Naive thymus-derived CD4-positive, alpha-beta T cell (primary cell): ENCODE results near the gene FAM168B. TPM values are rescaled to one million over a fixed set of nuclear protein-coding genes. Genes with fewer than 3 reads are reported as not detected.

Experiments used
- ATAC-seq: fragments of 150-1000 bp; cut with Tn5 transposase; 2 replicates; pipeline ENCODE4 v1.10.0; 2021; ENCODE audit warnings: mild to moderate bottlenecking, moderate library complexity
- CTCF ChIA-PET: fragments of 350-600 bp; sonication (Branson Sonifier 250); formaldehyde crosslinking; loops from one replicate; lab custom pipeline; 2021; ENCODE audit warnings: antibody characterized with exemption; lab: Charles Lee
- POLR2A ChIA-PET: fragments of 350-600 bp; sonication (Branson Sonifier 250); formaldehyde crosslinking; loops from one replicate; lab custom pipeline; 2021; ENCODE audit warnings: antibody characterized with exemption, inconsistent platforms; lab: Charles Lee
- DNase-seq, 9 donors: peaks; one replicate each; pipeline versions ENCODE4 v3.0.0 to v3.0.0-alpha.2; 2020 to 2022; ENCODE audit warnings: mixed read lengths in 1 of 9
- H3K27ac ChIP-seq: one replicate; pipeline ENCODE4 v1.7.0; 2013; ENCODE audit warnings: mild to moderate bottlenecking, low read depth, low read length, moderate library complexity
- H3K27me3 ChIP-seq, 2 donors: one replicate each; pipeline ENCODE4 v1.7.0; 2013; ENCODE audit warnings: low read length in 2 of 2, mild to moderate bottlenecking in 2 of 2, moderate library complexity in 2 of 2; ENCODE audit not compliant: control insufficient read depth in 2 of 2, insufficient read depth in 2 of 2
- H3K36me3 ChIP-seq, 3 experiments: 1 replicate in 2 of 3; 2 replicates in 1 of 3; pipeline ENCODE4 v1.7.0; 2013; ENCODE audit warnings: low read length in 3 of 3, mild to moderate bottlenecking in 3 of 3, moderate library complexity in 1 of 3; ENCODE audit not compliant: insufficient read depth in 3 of 3, control insufficient read depth in 2 of 3
- H3K4me1 ChIP-seq, 2 donors: one replicate each; pipeline ENCODE4 v1.7.0; 2013; ENCODE audit warnings: low read length in 2 of 2, mild to moderate bottlenecking in 2 of 2, moderate library complexity in 1 of 2; ENCODE audit not compliant: control insufficient read depth in 2 of 2, insufficient read depth in 2 of 2
- H3K4me3 ChIP-seq: 2 replicates; pipeline ENCODE4 v1.7.0; 2013; ENCODE audit warnings: mild to moderate bottlenecking, low read length
- H3K9me3 ChIP-seq, 3 experiments: 1 replicate in 2 of 3; 2 replicates in 1 of 3; pipeline ENCODE4 v1.7.0; 2013; ENCODE audit warnings: low read length in 3 of 3; ENCODE audit not compliant: control insufficient read depth in 2 of 3
- H3K27ac Mint-ChIP-seq, 9 donors: one replicate each; pipeline ENCODE4 v1.8.0; 2020 to 2022; ENCODE audit warnings: mixed read lengths in 9 of 9, mild to moderate bottlenecking in 8 of 9, moderate library complexity in 5 of 9, inconsistent platforms in 2 of 9
- H3K27me3 Mint-ChIP-seq, 5 donors: one replicate each; pipeline ENCODE4 v1.8.0; 2021 to 2022; ENCODE audit warnings: mixed read lengths in 5 of 5, mild to moderate bottlenecking in 1 of 5
- H3K36me3 Mint-ChIP-seq, 5 donors: one replicate each; pipeline ENCODE4 v1.8.0; 2020 to 2022; ENCODE audit warnings: mixed read lengths in 5 of 5, mild to moderate bottlenecking in 3 of 5, inconsistent platforms in 1 of 5
- H3K4me1 Mint-ChIP-seq, 7 donors: one replicate each; pipeline ENCODE4 v1.8.0; 2020 to 2022; ENCODE audit warnings: mixed read lengths in 7 of 7, mild to moderate bottlenecking in 3 of 7, inconsistent platforms in 1 of 7
- H3K4me3 Mint-ChIP-seq, 10 donors: one replicate each; pipeline ENCODE4 v1.8.0; 2020 to 2022; ENCODE audit warnings: mild to moderate bottlenecking in 10 of 10, mixed read lengths in 10 of 10, moderate library complexity in 6 of 10, inconsistent platforms in 2 of 10
- H3K9me3 Mint-ChIP-seq, 11 donors: one replicate each; pipeline ENCODE4 v1.8.0; 2020 to 2022; ENCODE audit warnings: mixed read lengths in 11 of 11, mild to moderate bottlenecking in 4 of 11, inconsistent platforms in 1 of 11, moderate library complexity in 1 of 11
- intact Hi-C, 2 donors: fragments of 100-400 bp; cut with micrococcal nuclease; formaldehyde crosslinking; loops; one replicate each; pipeline ENCODE4 v1.15.1; 2023
- polyA plus RNA-seq, 2 donors: library from polyadenylated mRNA; unstranded; fragments of 300-500 nt; fragmentation: Illumina TruSeq; gene quantifications; one replicate each; pipeline ENCODE4 v1.2.3, GENCODE V29; 2021
- total RNA-seq, 6 experiments: library from RNA in 5 of 6; stranded (reverse) in 5 of 6; gene quantifications; 1 replicate in 5 of 6; 2 replicates in 1 of 6; pipeline ENCODE4 v1.2.3 and lab custom pipeline; 2021 to 2026

Gene FAM168B
- total and polyA plus RNA-seq, 7 experiments from 2014 or later: 36.3 to 82.9 (median 52.7) TPM

DNA sequence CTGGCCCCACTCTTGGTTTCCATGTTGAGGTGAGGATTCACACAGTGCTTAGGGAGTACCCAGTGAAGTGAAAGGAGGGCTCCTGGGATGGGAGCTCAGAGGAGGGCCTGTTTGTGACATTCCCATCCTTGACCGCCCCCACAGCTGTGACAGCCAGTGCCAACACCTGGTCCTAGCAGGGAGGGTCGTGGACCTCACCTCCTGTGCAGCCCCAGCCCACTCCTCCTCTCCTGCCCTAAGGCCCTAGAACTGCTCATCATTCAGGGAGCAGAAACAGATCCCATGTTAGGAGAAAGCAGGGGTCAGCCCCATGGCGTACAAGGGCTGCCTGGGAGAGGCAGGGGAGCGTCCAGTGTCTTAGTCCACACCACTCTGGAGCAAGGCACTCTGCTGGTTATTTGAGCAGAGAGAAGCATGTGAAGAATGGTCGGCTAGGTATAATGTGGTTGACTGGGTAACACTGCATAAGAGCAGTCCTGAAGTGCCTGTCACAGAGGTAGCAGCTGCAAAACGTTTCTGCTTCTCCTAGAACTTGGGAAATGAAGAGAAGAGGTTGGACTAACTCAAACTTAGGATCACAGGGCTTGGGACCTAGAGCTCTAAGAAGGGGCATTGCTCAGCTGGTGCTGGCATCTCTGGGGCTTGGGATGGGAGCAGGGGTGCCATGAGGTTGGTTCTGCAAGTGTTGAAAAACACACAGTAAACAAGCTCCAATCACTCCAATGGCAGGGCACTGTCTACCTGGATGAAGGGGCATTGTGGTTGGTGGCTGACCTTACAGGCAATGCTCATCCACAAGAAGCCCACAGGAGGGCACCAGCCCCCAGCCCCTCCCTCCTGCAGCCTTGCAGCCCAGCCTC, 55.6 kb downstream of the FAM168B start:
- Mint-ChIP-seq H3K27ac (peak overlapping the region in 2 of 9 donors; percentile 14 to 34), H3K4me1 (peaks cover 7 to 50% (median 37%) of the 10 kb centered on the region in 7 donors), H3K27me3 (peaks cover 0 to 53% (median 6%) of the 10 kb centered on the region in 5 donors), H3K4me3 (peak overlapping the region in 8 of 10 donors; percentile 10 to 68 (median 39)), H3K9me3 (no peaks in the 10 kb centered on the region), H3K36me3 (no peaks in the 10 kb centered on the region)
- no peak overlapping the region for H3K4me3 ChIP-seq
- POLR2A ChIA-PET: no interaction called here
- no peak for DNase-seq
- no peaks in the 10 kb centered on the region for H3K36me3 ChIP-seq
- no peaks in the 10 kb centered on the region for H3K9me3 ChIP-seq
- H3K27ac ChIP-seq: no peak overlapping the region
- H3K27me3 ChIP-seq: no peaks in the 10 kb centered on the region
- no peak for ATAC-seq
- intact Hi-C loops: no loop called here
- CTCF ChIA-PET: no interaction called here
- H3K4me1 ChIP-seq: peaks cover 19 to 31% of the 10 kb centered on the region in 2 donors

DNA sequence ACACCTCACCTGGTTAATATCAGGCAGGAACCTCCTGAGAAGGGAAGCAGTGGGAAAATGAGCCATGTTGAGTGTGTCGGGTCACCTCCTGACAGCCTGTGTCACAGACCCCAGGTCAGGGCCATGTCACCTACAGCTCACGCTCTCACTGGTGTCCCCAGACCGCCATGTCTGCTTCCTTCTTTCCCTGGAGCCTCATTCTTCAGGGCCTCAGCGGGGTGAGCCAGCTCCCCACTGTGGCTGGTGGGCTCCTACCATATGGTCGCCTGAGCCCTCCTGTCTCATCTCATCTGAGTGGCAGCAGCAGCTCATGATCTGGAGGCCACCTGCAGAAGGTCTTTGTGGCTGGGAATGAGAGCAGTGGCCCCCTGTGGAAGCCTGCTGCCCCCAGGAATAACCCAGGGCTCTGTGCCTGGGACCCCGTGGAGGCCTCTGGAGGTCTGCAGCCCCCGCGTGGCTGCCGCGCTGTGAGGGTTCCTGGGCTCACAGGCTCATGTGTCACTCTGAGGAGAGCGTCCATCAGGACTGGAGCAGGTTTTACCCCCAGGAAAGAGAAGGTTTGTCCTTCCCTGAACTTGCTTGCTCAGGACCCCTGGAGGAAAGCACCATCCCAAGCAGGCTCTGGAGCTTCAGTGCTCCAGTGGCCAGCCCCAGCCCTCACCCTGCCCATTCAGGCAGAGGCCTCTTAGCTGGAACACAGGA, 56.4 kb downstream of the FAM168B start:
- ATAC-seq: no peak
- Histone ChIP-seq H3K4me1 (peaks cover 15 to 25% of the 10 kb centered on the region in 2 donors), H3K9me3 (no peaks in the 10 kb centered on the region), H3K27ac (no peak overlapping the region), H3K27me3 (no peaks in the 10 kb centered on the region), H3K36me3 (no peaks in the 10 kb centered on the region), H3K4me3 (no peak overlapping the region)
- no peak overlapping the region for H3K27ac Mint-ChIP-seq
- H3K9me3 Mint-ChIP-seq: no peaks in the 10 kb centered on the region
- ChIA-PET POLR2A (no interaction called here), CTCF (no interaction called here)
- H3K4me3 Mint-ChIP-seq: peak overlapping the region in 4 of 10 donors; percentile 29 to 78 (median 56)
- no peak for DNase-seq
- peaks cover 7 to 43% (median 31%) of the 10 kb centered on the region in 7 donors for H3K4me1 Mint-ChIP-seq
- H3K27me3 Mint-ChIP-seq: peaks cover 0 to 53% (median 6%) of the 10 kb centered on the region in 5 donors
- intact Hi-C loops: no loop called here
- H3K36me3 Mint-ChIP-seq: no peaks in the 10 kb centered on the region

DNA sequence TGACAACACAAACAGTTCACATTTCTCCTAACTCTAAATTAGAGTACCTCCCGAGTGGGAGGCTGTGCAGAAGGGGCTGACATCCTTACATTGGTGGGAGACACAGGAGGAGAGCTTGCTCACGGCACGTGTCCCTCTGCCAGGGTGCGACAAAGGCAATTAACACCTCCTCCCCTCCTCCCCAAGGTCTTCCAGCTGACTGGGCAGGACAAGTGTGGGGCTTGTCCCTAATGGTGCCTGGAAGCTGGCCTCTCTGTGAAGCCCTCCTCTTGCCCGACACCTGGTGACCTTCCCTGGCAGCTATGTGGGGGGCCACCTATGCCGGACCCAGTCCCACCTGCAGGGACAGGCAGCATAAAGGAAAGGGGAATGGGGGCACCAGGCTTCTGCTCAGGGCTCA, 57.0 kb downstream of the FAM168B start:
- ChIA-PET POLR2A (interaction anchor here (0.5 kb wide), 1 partner anchor 68 kb away, joined by 4 read pairs; no protein-coding TSS in a partner anchor), CTCF (no interaction called here)
- Histone ChIP-seq H3K27me3 (no peaks in the 10 kb centered on the region), H3K27ac (no peak overlapping the region), H3K4me1 (peaks cover 9 to 19% of the 10 kb centered on the region in 2 donors), H3K36me3 (no peaks in the 10 kb centered on the region), H3K9me3 (no peaks in the 10 kb centered on the region), H3K4me3 (no peak overlapping the region)
- H3K27me3 Mint-ChIP-seq: peaks cover 0 to 53% (median 6%) of the 10 kb centered on the region in 5 donors
- ATAC-seq (no peak), DNase-seq (no peak)
- peaks cover 2 to 37% (median 25%) of the 10 kb centered on the region in 7 donors for H3K4me1 Mint-ChIP-seq
- no peaks in the 10 kb centered on the region for H3K36me3 Mint-ChIP-seq
- peak overlapping the region in 8 of 10 donors; percentile 17 to 78 (median 56) for H3K4me3 Mint-ChIP-seq
- intact Hi-C loops: no loop called here
- H3K27ac Mint-ChIP-seq: no peak overlapping the region
- H3K9me3 Mint-ChIP-seq: no peaks in the 10 kb centered on the region

DNA sequence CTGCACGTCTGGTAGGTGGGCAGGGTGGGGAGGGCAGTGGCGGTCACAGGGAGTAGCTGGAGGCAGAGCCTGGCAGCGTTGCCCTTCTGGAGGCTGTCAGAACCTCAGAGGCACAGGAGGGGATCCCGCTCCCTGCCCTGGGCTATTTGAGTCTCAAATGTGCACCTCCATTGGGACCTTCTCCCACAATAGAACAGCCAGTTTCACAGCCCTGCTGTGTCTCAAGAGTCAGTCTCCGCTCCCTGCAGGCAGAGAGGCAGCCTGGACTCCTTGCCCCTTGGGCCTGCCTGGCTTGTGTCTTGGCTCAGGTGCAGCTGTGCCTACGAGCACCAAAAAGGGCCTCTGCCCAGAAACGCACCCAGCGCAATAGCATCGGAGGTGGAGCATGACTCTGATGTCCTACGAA, 57.4 kb downstream of the FAM168B start:
- ATAC-seq: no peak
- Mint-ChIP-seq H3K36me3 (no peaks in the 10 kb centered on the region), H3K9me3 (no peaks in the 10 kb centered on the region)

DNA sequence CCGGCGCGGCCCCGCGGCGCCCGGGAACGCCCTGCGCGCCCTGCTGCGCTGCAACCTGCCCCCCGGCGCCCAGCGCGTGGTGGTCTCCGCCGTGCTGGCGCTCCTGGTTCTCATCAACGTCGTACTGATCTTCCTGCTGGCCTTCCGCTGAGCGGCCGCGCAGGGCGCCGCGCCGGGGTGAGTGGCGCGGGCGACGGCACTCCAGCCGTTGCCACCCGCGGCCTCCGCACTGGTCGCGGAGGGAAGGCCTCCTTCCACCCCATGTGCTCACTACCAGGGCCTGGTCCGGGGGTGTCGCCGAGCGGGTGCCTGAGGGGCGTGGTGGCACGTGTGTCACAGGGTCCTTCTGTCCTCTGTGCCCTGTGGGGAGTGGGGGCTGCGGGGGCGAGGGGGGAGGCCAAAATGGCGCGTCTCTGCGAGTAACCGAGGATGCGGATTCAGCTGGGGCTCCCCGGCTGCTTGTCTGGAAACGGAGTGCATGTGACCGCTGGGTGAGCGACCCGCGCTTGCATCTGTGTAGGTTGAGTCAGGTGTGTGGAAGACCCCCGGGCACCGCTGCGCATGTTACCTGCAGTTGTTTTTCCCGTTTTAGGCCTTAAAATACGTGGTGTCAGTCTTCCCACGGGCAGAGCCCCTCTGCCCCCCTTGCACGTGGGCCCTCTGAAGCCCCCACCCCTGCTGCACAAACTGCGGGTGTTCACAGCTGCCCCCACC, 58.0 kb downstream of the FAM168B start:
- Mint-ChIP-seq H3K27ac (no peak overlapping the region), H3K4me1 (peaks cover 0 to 29% (median 16%) of the 10 kb centered on the region in 7 donors), H3K36me3 (no peaks in the 10 kb centered on the region), H3K27me3 (peaks cover 0 to 48% (median 6%) of the 10 kb centered on the region in 5 donors), H3K4me3 (peak overlapping the region in 8 of 10 donors; percentile 17 to 78 (median 64)), H3K9me3 (no peaks in the 10 kb centered on the region)
- CTCF ChIA-PET: no interaction called here
- DNase-seq (no peak), ATAC-seq (no peak)
- H3K27me3 ChIP-seq: no peaks in the 10 kb centered on the region
- no peak overlapping the region for H3K4me3 ChIP-seq
- POLR2A ChIA-PET: no interaction called here
- intact Hi-C loops: no loop called here
- no peak overlapping the region for H3K27ac ChIP-seq
- no peaks in the 10 kb centered on the region for H3K36me3 ChIP-seq
- H3K9me3 ChIP-seq: no peaks in the 10 kb centered on the region
- peaks cover 0 to 13% of the 10 kb centered on the region in 2 donors for H3K4me1 ChIP-seq

More for the DNA sequence above, 57.4 kb downstream of the FAM168B start:
- Histone ChIP-seq H3K36me3 (no peaks in the 10 kb centered on the region), H3K9me3 (no peaks in the 10 kb centered on the region), H3K27me3 (no peaks in the 10 kb centered on the region), H3K4me3 (no peak overlapping the region), H3K27ac (no peak overlapping the region), H3K4me1 (peaks cover 4 to 15% of the 10 kb centered on the region in 2 donors)
- DNase-seq: no peak
- H3K4me3 Mint-ChIP-seq: peak overlapping the region in 8 of 10 donors; percentile 17 to 78 (median 64)
- ChIA-PET POLR2A (interaction anchor here (0.5 kb wide), 1 partner anchor 68 kb away, joined by 4 read pairs; no protein-coding TSS in a partner anchor), CTCF (no interaction called here)
- peaks cover 0 to 32% (median 21%) of the 10 kb centered on the region in 7 donors for H3K4me1 Mint-ChIP-seq
- H3K27me3 Mint-ChIP-seq: peaks cover 0 to 49% (median 6%) of the 10 kb centered on the region in 5 donors
- intact Hi-C loops: no loop called here
- no peak overlapping the region for H3K27ac Mint-ChIP-seq
